Stimulated activated CD4-positive, alpha-beta T cell treated with anti-CD3 and anti-CD28 coated beads, Interleukin-12 subunit alpha, Interleukin-12 subunit beta, amount 100 ng/mL, for 48 hours (primary cell): ENCODE data around the gene ATP2B3.

ENCODE experiments used
- DNase-seq, 3 donors: peaks; one replicate each; pipeline ENCODE4 v3.0.0-alpha.2; 2020; ENCODE audit warnings: low read depth in 2 of 3, low spot score in 1 of 3

The ATP2B3 gene

GRCh38 chrX:153517423-153517822 lies at the start of gene ATP2B3:
ATP2B3 (plus strand) TSS chrX:153517642; CDS start chrX:153536248, 18,606 bp downstream.
- no peak for DNase-seq

GRCh38 chrX:153468008-153468580 lies 49.3 kb upstream of the ATP2B3 start:
- DNase-seq, result no peak

- DNase-seq, result peak in 2 of 3 donors; percentile 4 to 10
Measured at GRCh38 chrX:153469811-153470410, 47.5 kb upstream of the ATP2B3 start.

- DNase-seq, result peak; percentile 76 to 82 (median 78)
Measured at GRCh38 chrX:153470411-153471363, 46.8 kb upstream of the ATP2B3 start, which contains the start of gene HAUS7. HAUS7 (minus strand) TSS chrX:153470576; CDS start chrX:153470557, 19 bp downstream.

GRCh38 chrX:153471663-153472280 lies 45.7 kb upstream of the ATP2B3 start:
- DNase-seq, result no peak

- DNase-seq, result no peak
Measured at GRCh38 chrX:153473126-153473525, 44.3 kb upstream of the ATP2B3 start.

- DNase-seq, result no peak
Measured at GRCh38 chrX:153474266-153474665, 43.2 kb upstream of the ATP2B3 start.

- DNase-seq, result peak in 1 of 3 donors; percentile 8
Measured at GRCh38 chrX:153474718-153475117, 42.7 kb upstream of the ATP2B3 start.

- no peak for DNase-seq
Measured at GRCh38 chrX:153475271-153475670, 42.2 kb upstream of the ATP2B3 start.

GRCh38 chrX:153475751-153476281 lies 41.6 kb upstream of the ATP2B3 start:
- no peak for DNase-seq

GRCh38 chrX:153476666-153477363 lies 40.6 kb upstream of the ATP2B3 start:
- no peak for DNase-seq

GRCh38 chrX:153477364-153477857 lies 40.0 kb upstream of the ATP2B3 start:
- no peak for DNase-seq

- no peak for DNase-seq
Measured at GRCh38 chrX:153477901-153478300, 39.5 kb upstream of the ATP2B3 start.

GRCh38 chrX:153478746-153479145 lies 38.7 kb upstream of the ATP2B3 start:
- no peak for DNase-seq

- no peak for DNase-seq
Measured at GRCh38 chrX:153481043-153481442, 36.4 kb upstream of the ATP2B3 start.

GRCh38 chrX:153482376-153483015 lies 34.9 kb upstream of the ATP2B3 start:
- no peak for DNase-seq

GRCh38 chrX:153485396-153486080 lies 31.9 kb upstream of the ATP2B3 start:
- DNase-seq, result no peak

- DNase-seq, result no peak
Measured at GRCh38 chrX:153486171-153486570, 31.3 kb upstream of the ATP2B3 start.

GRCh38 chrX:153487590-153488071 lies 29.8 kb upstream of the ATP2B3 start:
- DNase-seq, result no peak
